ENCODE data around the gene CXorf51B.
"Not testable (repeated sequence)": the region's sequence is repeated elsewhere in the genome, so short reads cannot be mapped to it uniquely, and the experiment has no call there.

The CXorf51B gene

DNA sequence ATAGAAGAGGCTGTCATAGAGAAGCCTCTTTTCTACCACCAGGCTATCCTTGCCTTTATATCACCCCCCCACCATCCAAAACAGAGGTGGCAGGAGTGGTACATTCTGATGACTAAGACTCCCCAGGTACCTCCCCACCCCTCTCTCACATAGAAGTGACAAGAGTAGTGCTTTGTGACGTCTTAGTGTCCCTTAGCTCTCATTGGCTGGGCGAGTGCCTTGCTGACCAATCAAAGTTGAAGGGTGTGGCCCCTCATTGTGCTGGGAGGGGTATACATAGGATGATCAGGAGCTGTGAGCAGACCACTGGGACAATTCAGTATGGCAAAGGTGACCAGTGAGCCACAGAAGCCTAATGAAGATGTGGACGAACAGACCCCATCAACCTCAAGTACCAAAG is at the start of gene CXorf51B:
Gene CXorf51B, plus strand, starts transcription at position 301 of the 400 bp plus-strand sequence. Its CDS starts 21 bp downstream, at position 322.
- DNase-seq, result not testable (repeated sequence)

- not testable (repeated sequence) for DNase-seq
Measured at GRCh38 chrX:146814644-146815043, 5.1 kb downstream of the CXorf51B start, which contains the start of gene CXorf51A. TSS of gene CXorf51A (minus strand) at chrX:146814744. CDS start at chrX:146814723, 21 bp downstream.

DNA sequence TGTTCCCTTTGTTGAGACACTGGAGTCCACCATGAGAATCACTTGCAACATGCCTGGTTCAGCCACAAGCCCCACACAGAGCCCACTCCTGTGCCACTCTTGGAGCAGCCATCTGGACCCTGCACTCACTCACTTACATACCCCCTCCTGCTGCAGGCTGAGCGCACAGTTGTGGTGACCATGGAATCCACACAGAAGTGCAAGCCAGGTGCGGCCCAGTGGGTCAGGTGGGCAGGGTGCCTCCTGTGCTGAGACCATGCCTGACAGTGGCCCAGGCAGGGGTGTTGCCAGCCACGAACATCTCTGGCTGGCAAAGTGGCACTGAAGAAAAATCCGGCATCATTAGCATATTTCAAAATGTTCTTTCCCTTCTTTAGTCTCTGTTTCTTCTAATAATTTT is 22.4 kb downstream of the CXorf51B start:
- DNase-seq, result no peak

DNA sequence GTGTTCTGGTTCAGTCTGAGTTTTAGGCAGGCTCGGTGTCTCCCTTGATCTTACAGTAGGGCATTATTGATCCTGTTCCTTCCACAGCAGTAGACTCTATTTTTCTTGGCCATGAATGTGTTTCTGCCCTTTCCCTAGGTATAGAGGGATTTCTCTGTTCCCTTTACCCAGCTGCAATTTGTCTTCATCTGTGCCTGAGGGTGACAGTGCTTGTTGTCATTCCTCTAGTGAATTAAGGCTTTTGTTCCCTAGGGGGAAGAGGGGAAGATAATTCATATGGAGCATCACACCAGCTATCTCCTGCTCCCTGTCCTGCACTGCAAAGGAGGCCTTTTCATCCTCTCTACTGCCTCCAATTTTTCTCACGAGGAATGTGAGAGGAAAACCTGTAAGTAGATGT is 44.7 kb downstream of the CXorf51B start:
- DNase-seq, result no peak
